ENCODE data around the gene LRP5. TPM values are rescaled to one million over a fixed set of nuclear protein-coding genes. Genes with fewer than 3 reads are reported as not detected.

LRP5 gene
- total RNA-seq, 1 experiment from 2014 or later: 67.0 TPM

GRCh38 chr11:68430801-68431200 lies 118.4 kb downstream of the LRP5 start:
- ChIA-PET CTCF (no interaction called here), POLR2A (ENCODE audit: low non-redundant PET) (no interaction called here)
- Histone ChIP-seq H3K27ac (ENCODE audit: low read depth, low read length, poor library complexity, severe bottlenecking) (no peak overlapping the region), H3K4me3 (ENCODE audit: low read depth, low read length, poor library complexity, severe bottlenecking) (no peak overlapping the region), H3K4me1 (ENCODE audit: insufficient read depth, low read length, poor library complexity, severe bottlenecking) (no peaks in the 10 kb centered on the region), H3K9me3 (ENCODE audit: low read depth, low read length, poor library complexity, severe bottlenecking) (peaks cover 11% of the 10 kb centered on the region), H3K27me3 (replicated peaks; ENCODE audit: insufficient read depth, low read depth, low read length, poor library complexity) (no peaks in the 10 kb centered on the region), H3K36me3 (ENCODE audit: insufficient read depth, low read length, poor library complexity, severe bottlenecking) (peaks cover 50% of the 10 kb centered on the region)
- no TSS peak for BruUV-seq (replicated peaks)
- intact Hi-C loops (cut with micrococcal nuclease; ENCODE audit: unreplicated experiment): no loop called here
- no peak for TF ChIP-seq EZH2 (IDR thresholded peaks at IDR 0.05; ENCODE audit: borderline replicate concordance, low read depth, low read length, poor library complexity, severe bottlenecking)
- TF ChIP-seq CTCF (conservative IDR thresholded peaks at IDR 0.05; ENCODE audit: low read depth, low read length): no peak
- DNase-seq (ENCODE audit: low spot score): no peak

- Histone ChIP-seq H3K4me1 (ENCODE audit: insufficient read depth, low read length, poor library complexity, severe bottlenecking) (peaks cover 4% of the 10 kb centered on the region), H3K4me3 (ENCODE audit: low read depth, low read length, poor library complexity, severe bottlenecking) (no peak overlapping the region), H3K27me3 (replicated peaks; ENCODE audit: insufficient read depth, low read depth, low read length, poor library complexity) (no peaks in the 10 kb centered on the region), H3K9me3 (ENCODE audit: low read depth, low read length, poor library complexity, severe bottlenecking) (peaks cover 11% of the 10 kb centered on the region), H3K36me3 (ENCODE audit: insufficient read depth, low read length, poor library complexity, severe bottlenecking) (peaks cover 38% of the 10 kb centered on the region), H3K27ac (ENCODE audit: low read depth, low read length, poor library complexity, severe bottlenecking) (no peak overlapping the region)
- ChIA-PET CTCF (no interaction called here), POLR2A (ENCODE audit: low non-redundant PET) (no interaction called here)
- intact Hi-C loops (cut with micrococcal nuclease; ENCODE audit: unreplicated experiment): no loop called here
- DNase-seq (ENCODE audit: low spot score): no peak
- BruUV-seq (replicated peaks): no TSS peak
- TF ChIP-seq EZH2 (IDR thresholded peaks at IDR 0.05; ENCODE audit: borderline replicate concordance, low read depth, low read length, poor library complexity, severe bottlenecking) (no peak), CTCF (conservative IDR thresholded peaks at IDR 0.05; ENCODE audit: low read depth, low read length) (no peak)
Measured at GRCh38 chr11:68431984-68432645, 119.7 kb downstream of the LRP5 start.

GRCh38 chr11:68432874-68433273 lies 120.5 kb downstream of the LRP5 start:
- ChIA-PET CTCF (no interaction called here), POLR2A (ENCODE audit: low non-redundant PET) (no interaction called here)
- no peaks in the 10 kb centered on the region for H3K27me3 ChIP-seq (replicated peaks; ENCODE audit: insufficient read depth, low read depth, low read length, poor library complexity)
- TF ChIP-seq EZH2 (IDR thresholded peaks at IDR 0.05; ENCODE audit: borderline replicate concordance, low read depth, low read length, poor library complexity, severe bottlenecking): no peak
- TF ChIP-seq CTCF (conservative IDR thresholded peaks at IDR 0.05; ENCODE audit: low read depth, low read length): no peak
- H3K4me3 ChIP-seq (ENCODE audit: low read depth, low read length, poor library complexity, severe bottlenecking): no peak overlapping the region
- peaks cover 37% of the 10 kb centered on the region for H3K36me3 ChIP-seq (ENCODE audit: insufficient read depth, low read length, poor library complexity, severe bottlenecking)
- BruUV-seq (replicated peaks): no TSS peak
- DNase-seq (ENCODE audit: low spot score): no peak
- peaks cover 11% of the 10 kb centered on the region for H3K9me3 ChIP-seq (ENCODE audit: low read depth, low read length, poor library complexity, severe bottlenecking)
- intact Hi-C loops (cut with micrococcal nuclease; ENCODE audit: unreplicated experiment): no loop called here
- no peak overlapping the region for H3K27ac ChIP-seq (ENCODE audit: low read depth, low read length, poor library complexity, severe bottlenecking)
- H3K4me1 ChIP-seq (ENCODE audit: insufficient read depth, low read length, poor library complexity, severe bottlenecking): peaks cover 12% of the 10 kb centered on the region
